ENCODE measurements around the gene CTNNA2. TPM values are rescaled to one million over a fixed set of nuclear protein-coding genes. Genes with fewer than 3 reads are reported as not detected.

CTNNA2 gene
- total RNA-seq, 2 donors from 2014 or later = not detected

- no peaks in the 10 kb centered on the region for H3K27me3 Mint-ChIP-seq
- no peaks in the 10 kb centered on the region for H3K4me1 Mint-ChIP-seq
- H3K36me3 Mint-ChIP-seq (ENCODE audit: low read depth) = no peaks in the 10 kb centered on the region
- H3K4me3 Mint-ChIP-seq = no peak overlapping the region
- H3K27ac Mint-ChIP-seq = no peak overlapping the region
- peaks cover 19% of the 10 kb centered on the region for H3K9me3 Mint-ChIP-seq
- ATAC-seq (replicated peaks) = no peak
Measured at GRCh38 chr2:80413136-80413535, 900.3 kb downstream of the CTNNA2 start.

- no peaks in the 10 kb centered on the region for H3K36me3 Mint-ChIP-seq (ENCODE audit: low read depth)
- no peak overlapping the region for H3K4me3 Mint-ChIP-seq
- H3K4me1 Mint-ChIP-seq = no peaks in the 10 kb centered on the region
- ATAC-seq (replicated peaks) = no peak
- H3K9me3 Mint-ChIP-seq = peaks cover 14% of the 10 kb centered on the region
- no peak overlapping the region for H3K27ac Mint-ChIP-seq
- no peaks in the 10 kb centered on the region for H3K27me3 Mint-ChIP-seq
Measured at GRCh38 chr2:80417737-80418136, 904.9 kb downstream of the CTNNA2 start.

DNA sequence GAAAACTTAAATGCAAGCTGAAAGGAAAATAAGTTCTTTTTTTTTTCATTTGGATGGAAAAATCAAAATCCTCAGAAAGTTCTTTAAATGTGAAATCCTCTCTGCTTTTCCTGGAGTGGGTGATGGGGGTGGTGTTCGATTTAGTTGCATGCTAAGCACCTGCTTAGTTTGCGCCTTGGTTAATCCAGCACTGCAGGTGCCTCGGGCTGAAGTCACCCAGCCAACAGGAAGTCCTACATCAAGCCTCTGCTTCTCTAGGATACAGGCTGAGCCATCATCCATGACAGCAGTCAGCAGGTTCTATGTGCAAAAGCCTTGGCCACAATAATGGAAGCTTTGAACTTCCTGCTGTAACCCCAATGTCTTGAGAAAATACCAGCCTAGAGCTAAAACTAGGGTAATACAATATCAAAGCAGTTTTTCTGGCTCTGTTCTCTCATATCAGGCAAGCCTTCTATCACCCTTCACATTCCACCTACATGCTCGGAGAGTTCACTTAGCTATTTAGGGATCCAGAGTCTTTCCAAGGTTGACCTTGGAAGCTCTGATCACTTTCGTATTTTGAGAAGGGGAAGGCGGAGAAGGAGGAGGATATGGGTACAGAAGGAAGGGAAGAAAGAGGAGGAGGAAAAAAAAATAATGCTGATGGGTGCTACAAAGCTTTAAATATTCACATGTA, 907.8 kb downstream of the CTNNA2 start:
- no peak for ATAC-seq (replicated peaks)
- Mint-ChIP-seq H3K36me3 (ENCODE audit: low read depth) (no peaks in the 10 kb centered on the region), H3K27me3 (no peaks in the 10 kb centered on the region), H3K27ac (no peak overlapping the region), H3K9me3 (peaks cover 10% of the 10 kb centered on the region), H3K4me3 (no peak overlapping the region), H3K4me1 (no peaks in the 10 kb centered on the region)

DNA sequence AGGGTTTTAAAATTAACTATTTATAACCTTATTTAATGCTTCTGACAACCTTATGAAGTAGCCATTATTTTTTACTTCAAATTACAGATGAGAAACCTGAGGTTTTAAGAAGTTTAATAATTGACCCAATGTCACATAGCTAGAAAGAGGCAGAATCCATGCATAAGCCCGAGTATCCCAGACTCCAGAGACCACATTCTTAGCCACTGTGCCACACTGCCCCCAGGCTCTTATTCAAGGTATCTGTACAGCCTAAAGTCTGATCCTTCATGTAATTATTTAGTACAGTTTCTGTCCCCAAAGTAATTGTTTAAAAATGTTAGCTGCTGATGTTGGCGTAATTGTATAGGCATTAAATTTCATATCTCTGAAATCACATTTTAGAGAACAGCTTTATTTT, 916.4 kb downstream of the CTNNA2 start:
- ATAC-seq (replicated peaks) = no peak
- Mint-ChIP-seq H3K9me3 (peaks cover 17% of the 10 kb centered on the region), H3K4me3 (no peak overlapping the region), H3K27me3 (no peaks in the 10 kb centered on the region), H3K27ac (no peak overlapping the region), H3K4me1 (no peaks in the 10 kb centered on the region), H3K36me3 (ENCODE audit: low read depth) (no peaks in the 10 kb centered on the region)

DNA sequence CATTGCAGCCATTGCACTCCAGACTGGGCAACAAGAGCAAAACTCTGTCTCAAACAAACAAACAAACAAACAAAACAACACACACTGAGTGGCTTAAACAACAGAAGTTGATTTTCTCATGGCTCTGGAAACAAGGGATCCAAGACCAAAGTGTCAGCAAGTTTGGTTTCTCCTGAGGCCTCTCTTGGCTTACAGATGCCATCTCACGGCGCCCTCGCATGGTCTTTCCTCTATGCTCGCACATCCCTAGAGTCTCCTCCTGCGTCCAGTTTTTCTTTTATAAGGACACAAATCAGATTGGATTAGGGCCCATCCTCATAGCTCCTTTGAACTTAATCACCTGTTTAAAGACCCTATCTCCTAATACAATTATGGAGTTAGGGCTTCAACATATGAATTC, 925.1 kb downstream of the CTNNA2 start:
- Mint-ChIP-seq H3K9me3 (no peaks in the 10 kb centered on the region), H3K4me1 (no peaks in the 10 kb centered on the region), H3K4me3 (no peak overlapping the region), H3K36me3 (ENCODE audit: low read depth) (no peaks in the 10 kb centered on the region), H3K27ac (no peak overlapping the region), H3K27me3 (no peaks in the 10 kb centered on the region)
- no peak for ATAC-seq (replicated peaks)

- H3K27me3 Mint-ChIP-seq = no peaks in the 10 kb centered on the region
- H3K36me3 Mint-ChIP-seq (ENCODE audit: low read depth) = no peaks in the 10 kb centered on the region
- no peaks in the 10 kb centered on the region for H3K4me1 Mint-ChIP-seq
- ATAC-seq (replicated peaks) = no peak
- H3K9me3 Mint-ChIP-seq = peaks cover 3% of the 10 kb centered on the region
- no peak overlapping the region for H3K27ac Mint-ChIP-seq
- H3K4me3 Mint-ChIP-seq = no peak overlapping the region
Measured at GRCh38 chr2:80438686-80439085, 925.8 kb downstream of the CTNNA2 start.

GRCh38 chr2:80454628-80455027, 941.8 kb downstream of the CTNNA2 start:
- Mint-ChIP-seq H3K36me3 (ENCODE audit: low read depth) (no peaks in the 10 kb centered on the region), H3K27ac (no peak overlapping the region), H3K4me3 (no peak overlapping the region), H3K4me1 (no peaks in the 10 kb centered on the region), H3K9me3 (peaks cover 8% of the 10 kb centered on the region), H3K27me3 (no peaks in the 10 kb centered on the region)
- no peak for ATAC-seq (replicated peaks)

DNA sequence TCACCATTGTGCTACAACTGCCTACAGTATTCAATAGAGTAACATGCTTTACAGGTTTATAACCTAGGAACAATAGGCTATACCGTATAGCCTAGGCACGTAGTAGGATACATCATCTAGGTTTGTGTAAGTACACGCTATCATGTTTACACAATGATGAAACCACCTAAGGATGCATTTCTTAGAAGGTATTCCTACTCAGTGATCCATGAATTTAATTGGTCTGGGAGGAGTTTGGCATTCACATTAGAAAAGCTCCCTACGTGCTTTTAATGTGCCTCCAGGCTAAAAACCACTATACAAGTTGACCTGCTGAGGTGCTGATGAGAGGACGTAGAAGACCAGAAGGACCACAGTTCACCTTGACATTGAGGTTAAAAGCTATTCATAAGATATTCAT, 946.2 kb downstream of the CTNNA2 start:
- no peak for ATAC-seq (replicated peaks)
- Mint-ChIP-seq H3K27ac (no peak overlapping the region), H3K36me3 (ENCODE audit: low read depth) (no peaks in the 10 kb centered on the region), H3K4me1 (no peaks in the 10 kb centered on the region), H3K27me3 (no peaks in the 10 kb centered on the region), H3K4me3 (no peak overlapping the region), H3K9me3 (peaks cover 8% of the 10 kb centered on the region)

GRCh38 chr2:80461505-80462197, 948.8 kb downstream of the CTNNA2 start:
- no peaks in the 10 kb centered on the region for H3K36me3 Mint-ChIP-seq (ENCODE audit: low read depth)

DNA sequence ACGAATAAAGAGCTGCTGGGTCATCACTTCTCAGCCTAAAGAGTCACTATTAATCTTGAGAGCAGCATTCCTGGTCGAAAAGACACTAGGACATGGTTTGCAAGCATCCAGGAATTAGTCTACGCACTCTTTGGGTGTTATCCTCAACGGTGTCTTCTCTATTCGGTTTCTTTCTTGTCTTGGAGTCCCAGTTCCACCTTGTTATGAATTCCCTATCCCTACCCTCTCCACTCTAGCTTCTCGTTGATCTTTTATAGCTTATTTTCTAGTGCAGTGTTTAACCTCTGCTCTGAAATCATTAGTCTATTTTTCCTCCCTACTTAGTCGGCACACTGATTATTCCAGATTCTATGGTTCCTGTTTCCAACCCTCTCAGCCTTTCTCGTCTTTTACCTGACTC, 949.8 kb downstream of the CTNNA2 start:
- Mint-ChIP-seq H3K4me3 (no peak overlapping the region), H3K27ac (no peak overlapping the region), H3K27me3 (no peaks in the 10 kb centered on the region), H3K9me3 (peaks cover 15% of the 10 kb centered on the region), H3K36me3 (ENCODE audit: low read depth) (no peaks in the 10 kb centered on the region), H3K4me1 (no peaks in the 10 kb centered on the region)
- ATAC-seq (replicated peaks) = no peak

More at GRCh38 chr2:80461505-80462197, 948.8 kb downstream of the CTNNA2 start:
- peaks cover 12% of the 10 kb centered on the region for H3K9me3 Mint-ChIP-seq
- no peak overlapping the region for H3K27ac Mint-ChIP-seq
- ATAC-seq (replicated peaks) = no peak
- no peaks in the 10 kb centered on the region for H3K27me3 Mint-ChIP-seq
- no peaks in the 10 kb centered on the region for H3K4me1 Mint-ChIP-seq
- no peak overlapping the region for H3K4me3 Mint-ChIP-seq

GRCh38 chr2:80464275-80464674, 951.4 kb downstream of the CTNNA2 start:
- no peaks in the 10 kb centered on the region for H3K4me1 Mint-ChIP-seq
- no peak overlapping the region for H3K27ac Mint-ChIP-seq
- no peaks in the 10 kb centered on the region for H3K36me3 Mint-ChIP-seq (ENCODE audit: low read depth)
- H3K27me3 Mint-ChIP-seq = no peaks in the 10 kb centered on the region
- peaks cover 15% of the 10 kb centered on the region for H3K9me3 Mint-ChIP-seq
- H3K4me3 Mint-ChIP-seq = no peak overlapping the region
- ATAC-seq (replicated peaks) = no peak

GRCh38 chr2:80467262-80467811, 954.5 kb downstream of the CTNNA2 start:
- H3K4me1 Mint-ChIP-seq = no peaks in the 10 kb centered on the region
- H3K4me3 Mint-ChIP-seq = no peak overlapping the region
- H3K9me3 Mint-ChIP-seq = peaks cover 18% of the 10 kb centered on the region
- H3K27ac Mint-ChIP-seq = no peak overlapping the region
- no peak for ATAC-seq (replicated peaks)
- H3K36me3 Mint-ChIP-seq (ENCODE audit: low read depth) = no peaks in the 10 kb centered on the region
- H3K27me3 Mint-ChIP-seq = no peaks in the 10 kb centered on the region

DNA sequence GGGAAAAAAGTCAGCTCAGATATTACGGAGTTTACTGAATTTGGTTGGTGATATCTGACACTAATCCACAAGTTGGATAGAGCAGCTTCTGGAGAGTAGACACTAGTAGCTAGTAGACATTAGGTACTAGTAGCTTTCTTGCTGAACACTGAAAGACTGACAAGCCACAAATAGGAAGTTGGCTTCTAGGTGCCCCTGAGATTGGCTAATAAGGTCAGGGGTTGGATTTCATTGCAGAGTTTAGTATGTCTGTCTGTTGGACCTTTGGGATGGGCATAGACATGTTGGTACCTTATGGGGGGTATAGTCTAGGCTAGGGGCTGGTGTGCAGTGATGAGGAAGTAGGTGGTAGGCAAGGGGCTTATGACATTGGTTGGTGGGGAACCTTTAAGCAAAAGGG, 956.6 kb downstream of the CTNNA2 start:
- Mint-ChIP-seq H3K27me3 (no peaks in the 10 kb centered on the region), H3K27ac (no peak overlapping the region), H3K9me3 (peaks cover 23% of the 10 kb centered on the region), H3K4me1 (no peaks in the 10 kb centered on the region), H3K36me3 (ENCODE audit: low read depth) (no peaks in the 10 kb centered on the region), H3K4me3 (no peak overlapping the region)
- ATAC-seq (replicated peaks) = no peak

DNA sequence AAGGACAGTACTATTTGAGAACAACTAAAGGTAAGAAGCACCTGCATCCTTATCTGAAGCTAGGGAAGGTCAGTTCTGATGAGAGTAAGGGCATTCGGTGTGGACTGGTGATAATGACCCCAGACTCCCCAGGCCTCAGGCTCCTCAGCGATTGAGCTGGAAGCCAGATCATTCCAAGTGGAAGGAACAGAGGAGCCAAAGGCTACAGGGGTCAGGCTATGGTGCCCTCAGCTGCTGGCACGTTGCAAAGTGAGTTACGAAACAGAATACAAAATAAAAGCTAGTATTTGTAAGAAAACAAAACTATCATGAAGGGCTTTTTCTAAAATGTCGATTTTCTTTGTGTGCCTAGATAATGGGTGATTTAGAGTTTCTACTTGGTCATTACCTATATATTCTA, 960.2 kb downstream of the CTNNA2 start:
- Mint-ChIP-seq H3K4me1 (no peaks in the 10 kb centered on the region), H3K36me3 (ENCODE audit: low read depth) (no peaks in the 10 kb centered on the region), H3K27ac (no peak overlapping the region), H3K27me3 (no peaks in the 10 kb centered on the region), H3K9me3 (peaks cover 22% of the 10 kb centered on the region), H3K4me3 (no peak overlapping the region)
- no peak for ATAC-seq (replicated peaks)

DNA sequence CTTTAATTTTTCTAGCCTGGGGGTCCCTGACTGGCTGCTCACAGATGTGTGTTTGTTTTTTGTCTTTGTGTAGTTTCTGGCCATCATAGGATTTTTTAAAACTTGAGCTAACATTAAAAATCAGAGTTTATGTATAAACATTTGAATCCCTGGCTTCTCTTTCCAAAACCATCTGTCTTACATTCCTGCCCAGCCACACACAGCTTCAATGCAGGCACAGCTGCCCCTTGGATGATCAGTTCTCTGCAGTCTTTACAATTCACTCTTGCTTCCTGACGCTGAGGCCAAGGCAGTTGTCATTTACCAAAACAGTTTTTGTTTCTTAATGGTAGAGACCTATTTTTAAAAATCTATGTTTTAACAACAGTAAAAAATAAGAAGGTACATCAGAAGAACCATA, 960.9 kb downstream of the CTNNA2 start:
- Mint-ChIP-seq H3K4me1 (no peaks in the 10 kb centered on the region), H3K9me3 (peaks cover 22% of the 10 kb centered on the region), H3K27me3 (no peaks in the 10 kb centered on the region), H3K27ac (no peak overlapping the region), H3K4me3 (no peak overlapping the region), H3K36me3 (ENCODE audit: low read depth) (no peaks in the 10 kb centered on the region)
- ATAC-seq (replicated peaks) = no peak

Measured in activated T-helper 17 cell treated with anti-CD3 and anti-CD28 coated beads, Interleukin-2, amount 50 U/mL, for 72 hours (primary cell).